HG02763 (cell line): ENCODE measurements around the gene GSC2.

Source experiments
- ATAC-seq: cut with Tn5 transposase; IDR thresholded peaks from one replicate; pipeline ENCODE4 v1.9.1; 2021; ENCODE audit warnings: mild to moderate bottlenecking, moderate library complexity; ENCODE audit not compliant: unreplicated experiment

Gene GSC2

GRCh38 chr22:19136915-19137314, 13.2 kb downstream of the GSC2 start:
- ATAC-seq, result no peak

DNA sequence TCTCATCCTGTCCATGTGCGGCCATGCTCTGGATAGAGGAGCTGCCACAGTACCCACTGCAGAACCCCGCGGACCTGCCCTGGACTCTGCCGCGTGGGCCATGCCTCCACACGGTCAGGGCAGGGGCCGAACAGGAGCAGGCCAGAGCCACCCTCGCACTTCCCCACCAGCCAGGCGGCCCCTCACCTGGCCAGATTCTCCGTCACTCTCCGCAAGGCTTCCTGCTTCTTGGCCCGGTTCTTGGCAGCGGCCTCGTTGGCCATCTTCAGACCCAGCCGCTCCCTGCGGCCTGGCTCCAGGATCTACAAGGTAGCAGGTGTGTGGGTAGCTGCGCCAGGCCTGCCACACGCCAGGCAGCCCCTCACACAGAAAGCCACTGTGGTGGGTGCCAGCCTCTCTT, 15.2 kb downstream of the GSC2 start:
- no peak for ATAC-seq

GRCh38 chr22:19134176-19134831, 15.8 kb downstream of the GSC2 start:
- ATAC-seq, result no peak

DNA sequence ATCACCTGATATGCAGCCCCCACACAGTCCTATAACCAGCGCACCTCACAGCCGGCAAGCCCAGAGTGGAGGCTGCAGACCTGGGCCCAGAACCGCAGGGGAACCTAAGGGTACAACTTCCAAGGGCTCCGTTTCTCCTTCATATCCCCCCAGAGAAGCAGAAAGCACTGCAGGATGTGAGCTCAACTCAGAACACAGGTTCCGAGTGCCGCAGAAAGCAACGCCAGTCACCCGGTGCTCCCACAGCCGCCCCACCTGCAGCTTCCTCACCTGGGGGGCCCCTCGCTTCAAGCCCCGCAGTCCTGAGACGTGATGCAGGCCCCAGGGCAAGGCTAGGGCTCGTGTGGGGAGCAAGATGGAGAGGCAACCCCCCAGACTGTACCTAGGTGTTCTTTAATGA, 16.5 kb downstream of the GSC2 start:
- ATAC-seq, result no peak

GRCh38 chr22:19132693-19133400, 17.2 kb downstream of the GSC2 start:
- no peak for ATAC-seq

- ATAC-seq, result no peak
These were observed 17.9 kb downstream of the GSC2 start for GRCh38 chr22:19132153-19132552.

DNA sequence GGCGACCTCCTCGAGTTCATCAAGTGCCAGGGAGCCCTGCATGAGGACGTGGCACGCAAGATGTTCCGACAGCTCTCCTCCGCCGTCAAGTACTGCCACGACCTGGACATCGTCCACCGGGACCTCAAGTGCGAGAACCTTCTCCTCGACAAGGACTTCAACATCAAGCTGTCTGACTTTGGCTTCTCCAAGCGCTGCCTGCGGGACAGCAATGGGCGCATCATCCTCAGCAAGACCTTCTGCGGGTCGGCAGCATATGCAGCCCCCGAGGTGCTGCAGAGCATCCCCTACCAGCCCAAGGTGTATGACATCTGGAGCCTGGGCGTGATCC, 18.4 kb downstream of the GSC2 start:
- no peak for ATAC-seq

DNA sequence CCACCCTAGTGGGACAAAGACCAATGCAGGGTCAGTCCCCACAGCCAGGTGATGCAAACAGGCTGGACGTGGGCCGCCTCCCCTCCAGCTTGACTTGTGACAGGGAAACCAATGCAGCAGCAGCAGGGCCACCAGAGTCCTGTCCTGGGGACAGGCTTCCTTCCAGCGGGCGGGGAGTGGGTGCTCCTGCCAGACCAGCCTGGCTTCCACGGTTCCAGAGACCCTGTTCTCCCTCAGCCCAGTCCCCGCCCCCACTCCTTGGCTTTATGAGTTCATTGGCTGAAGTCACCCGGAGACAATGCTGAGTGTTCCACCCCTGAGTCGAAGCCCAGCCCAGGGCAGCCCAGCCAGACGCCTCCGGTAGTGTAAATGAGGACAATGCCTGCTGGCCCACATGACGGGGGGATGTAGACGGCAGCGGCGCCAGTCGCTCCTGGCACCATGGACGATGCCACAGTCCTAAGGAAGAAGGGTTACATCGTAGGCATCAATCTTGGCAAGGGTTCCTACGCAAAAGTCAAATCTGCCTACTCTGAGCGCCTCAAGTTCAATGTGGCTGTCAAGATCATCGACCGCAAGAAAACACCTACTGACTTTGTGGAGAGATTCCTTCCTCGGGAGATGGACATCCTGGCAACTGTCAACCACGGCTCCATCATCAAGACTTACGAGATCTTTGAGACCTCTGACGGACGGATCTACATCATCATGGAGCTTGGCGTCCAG, 19.0 kb downstream of the GSC2 start, which contains the start of gene TSSK2:
Gene TSSK2, plus strand, starts transcription at position 350 of the 726 bp plus-strand sequence. Its CDS starts 92 bp downstream, at position 442.
- no peak for ATAC-seq

- ATAC-seq, result no peak
These were observed 20.2 kb downstream of the GSC2 start for GRCh38 chr22:19129871-19130270.

DNA sequence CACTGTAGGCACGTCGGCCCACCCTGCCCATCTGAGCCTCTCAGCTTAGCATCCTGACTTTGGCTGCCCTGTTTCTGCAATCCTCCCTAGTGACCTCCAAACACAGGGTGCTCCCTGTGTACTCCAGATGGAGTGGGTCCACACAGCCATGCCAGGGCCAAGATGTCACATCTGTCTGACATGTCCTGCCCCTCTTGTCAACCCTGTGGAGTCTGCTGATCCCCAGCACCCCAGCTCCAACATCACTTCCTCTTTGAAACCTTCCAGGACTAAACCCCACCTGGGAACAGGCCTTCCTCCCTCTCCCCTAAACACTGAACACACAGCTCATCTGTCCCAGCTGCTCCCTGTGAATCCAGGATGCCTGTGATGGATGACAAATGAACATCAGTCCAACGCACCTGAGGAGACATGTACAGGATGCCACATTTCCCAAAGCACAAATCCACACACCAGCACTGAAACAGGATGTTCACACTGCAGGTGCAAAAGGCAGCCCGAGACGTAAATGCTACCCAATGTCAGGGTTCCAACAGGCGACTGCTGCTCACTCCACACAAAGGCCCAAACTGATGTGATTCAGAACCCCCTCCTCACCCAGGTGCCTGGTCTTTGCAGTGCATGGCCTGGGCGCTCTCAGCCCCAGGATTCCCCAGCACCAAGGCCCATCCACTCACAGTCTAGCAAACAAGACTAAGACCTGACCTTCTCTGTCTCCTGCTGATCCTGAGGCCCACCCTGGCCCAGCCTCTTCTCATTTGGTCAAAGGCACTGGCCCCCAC, 21.0 kb downstream of the GSC2 start:
- no peak for ATAC-seq

GRCh38 chr22:19128009-19128401, 22.1 kb downstream of the GSC2 start:
- ATAC-seq, result no peak

- no peak for ATAC-seq
These were observed 22.6 kb downstream of the GSC2 start for GRCh38 chr22:19127329-19128008.

GRCh38 chr22:19126309-19127273, 23.5 kb downstream of the GSC2 start:
- no peak for ATAC-seq

GRCh38 chr22:19125474-19126308, 24.4 kb downstream of the GSC2 start:
- no peak for ATAC-seq

- ATAC-seq, result no peak
These were observed 25.1 kb downstream of the GSC2 start for GRCh38 chr22:19125011-19125410.

GRCh38 chr22:19124377-19124776, 25.7 kb downstream of the GSC2 start:
- ATAC-seq, result no peak

DNA sequence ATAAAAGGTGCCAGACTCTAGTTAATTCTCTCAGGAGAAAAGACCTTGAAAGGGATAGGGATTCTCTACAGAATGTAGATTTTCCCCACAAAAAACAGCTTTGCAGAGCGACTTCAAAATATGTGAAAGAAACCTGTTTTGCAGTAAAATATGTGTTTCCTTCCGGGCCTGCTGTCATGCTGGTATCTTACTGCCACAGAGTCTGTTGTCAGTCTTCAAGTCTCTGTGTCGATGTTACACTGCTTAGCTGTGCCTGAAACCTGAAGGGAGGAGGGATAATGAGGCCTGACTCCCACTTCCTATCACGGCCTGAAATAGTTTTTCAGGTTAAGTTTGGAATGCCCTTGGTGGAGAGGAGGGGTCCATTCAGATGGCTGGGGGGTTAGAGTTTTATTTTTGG, 26.2 kb downstream of the GSC2 start:
- ATAC-seq, result no peak

DNA sequence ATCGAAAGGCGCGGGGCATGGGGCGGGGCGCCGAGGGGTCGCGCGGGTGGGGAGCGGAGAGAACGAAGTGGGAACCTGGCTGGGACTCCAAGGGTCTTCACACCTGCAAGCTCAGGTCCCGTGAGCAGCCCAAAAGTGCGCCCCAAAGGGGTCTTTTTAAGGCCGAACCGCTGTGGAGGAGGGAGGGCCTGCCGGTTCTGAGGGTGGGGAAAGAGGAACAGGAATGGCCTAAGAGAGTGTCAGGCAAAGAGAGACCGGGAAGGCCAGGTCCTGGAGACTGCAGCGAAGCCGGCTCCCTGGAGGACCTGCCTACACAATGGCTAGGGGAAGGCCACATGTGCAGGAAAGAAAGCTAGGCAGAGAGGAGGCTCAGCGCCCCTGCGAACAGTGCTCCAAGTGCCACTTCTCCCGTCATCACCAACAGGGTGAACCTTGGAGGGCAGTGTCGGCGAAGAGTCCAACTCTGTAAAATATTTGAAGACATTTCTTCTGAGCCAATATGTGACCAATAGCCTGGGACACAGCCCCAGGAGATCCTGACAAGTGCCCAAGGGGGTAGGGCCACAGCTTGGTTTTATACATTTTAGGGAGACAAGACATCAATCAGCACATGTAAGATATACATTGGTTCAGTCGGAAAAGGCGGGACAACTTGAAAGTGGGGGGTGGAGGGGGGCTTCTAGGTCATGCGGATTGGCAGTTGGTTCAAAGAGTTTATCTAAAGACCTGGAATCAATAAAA, 27.2 kb downstream of the GSC2 start:
- no peak for ATAC-seq
